Stimulated activated CD4-positive, alpha-beta T cell treated with anti-CD3 and anti-CD28 coated beads, Interleukin-2, amount 100 ng/mL, for 48 hours (primary cell): ENCODE results near the gene SCIN.
"Not testable (repeated sequence)": the region's sequence is repeated elsewhere in the genome, so short reads cannot be mapped to it uniquely, and the experiment has no call there.

Experiments used
- DNase-seq, 2 donors: peaks; one replicate each; pipeline ENCODE4 v3.0.0-alpha.2; 2020

Gene SCIN

GRCh38 chr7:12570534-12571461 lies at the start of gene SCIN:
TSS of gene SCIN (plus strand) at chr7:12570720. CDS start at chr7:12570787, 67 bp downstream.
- DNase-seq, result peak in 1 of 2 donors; percentile 9

- no peak for DNase-seq
Measured at GRCh38 chr7:12524794-12525386, 45.6 kb upstream of the SCIN start.

GRCh38 chr7:12526693-12527092 lies 43.8 kb upstream of the SCIN start:
- not testable (repeated sequence) for DNase-seq

GRCh38 chr7:12527670-12528069 lies 42.9 kb upstream of the SCIN start:
- not testable (repeated sequence) for DNase-seq

- no peak for DNase-seq
Measured at GRCh38 chr7:12529971-12530710, 40.4 kb upstream of the SCIN start.

GRCh38 chr7:12531784-12532183 lies 38.7 kb upstream of the SCIN start:
- no peak for DNase-seq

GRCh38 chr7:12534046-12534445 lies 36.5 kb upstream of the SCIN start:
- no peak for DNase-seq

GRCh38 chr7:12539681-12540080 lies 30.8 kb upstream of the SCIN start:
- DNase-seq, result no peak

- DNase-seq, result no peak
Measured at GRCh38 chr7:12540850-12541249, 29.7 kb upstream of the SCIN start.

- no peak for DNase-seq
Measured at GRCh38 chr7:12543586-12543985, 26.9 kb upstream of the SCIN start.

- DNase-seq, result no peak
Measured at GRCh38 chr7:12549106-12549505, 21.4 kb upstream of the SCIN start.

- no peak for DNase-seq
Measured at GRCh38 chr7:12550956-12551355, 19.6 kb upstream of the SCIN start.

GRCh38 chr7:12552876-12553275 lies 17.6 kb upstream of the SCIN start:
- DNase-seq, result no peak

GRCh38 chr7:12553416-12553815 lies 17.1 kb upstream of the SCIN start:
- DNase-seq, result no peak

GRCh38 chr7:12554351-12554750 lies 16.2 kb upstream of the SCIN start:
- DNase-seq, result no peak

GRCh38 chr7:12554872-12555271 lies 15.6 kb upstream of the SCIN start:
- DNase-seq, result no peak

- not testable (repeated sequence) for DNase-seq
Measured at GRCh38 chr7:12555695-12556094, 14.8 kb upstream of the SCIN start.

GRCh38 chr7:12556139-12556792 lies 14.3 kb upstream of the SCIN start:
- not testable (repeated sequence) for DNase-seq

- DNase-seq, result no peak
Measured at GRCh38 chr7:12557282-12557681, 13.2 kb upstream of the SCIN start.

GRCh38 chr7:12564996-12565764 lies 5.3 kb upstream of the SCIN start:
- no peak for DNase-seq

- no peak for DNase-seq
Measured at GRCh38 chr7:12565873-12566272, 4.6 kb upstream of the SCIN start.

GRCh38 chr7:12567015-12567414 lies 3.5 kb upstream of the SCIN start:
- DNase-seq, result no peak
